ENCODE measurements around the gene ENPP6. TPM values are rescaled to one million over a fixed set of nuclear protein-coding genes. Genes with fewer than 3 reads are reported as not detected.

ENPP6 gene
- total and polyA plus RNA-seq, 2 experiments from 2014 or later, result 0.11 TPM; not detected in 1

DNA sequence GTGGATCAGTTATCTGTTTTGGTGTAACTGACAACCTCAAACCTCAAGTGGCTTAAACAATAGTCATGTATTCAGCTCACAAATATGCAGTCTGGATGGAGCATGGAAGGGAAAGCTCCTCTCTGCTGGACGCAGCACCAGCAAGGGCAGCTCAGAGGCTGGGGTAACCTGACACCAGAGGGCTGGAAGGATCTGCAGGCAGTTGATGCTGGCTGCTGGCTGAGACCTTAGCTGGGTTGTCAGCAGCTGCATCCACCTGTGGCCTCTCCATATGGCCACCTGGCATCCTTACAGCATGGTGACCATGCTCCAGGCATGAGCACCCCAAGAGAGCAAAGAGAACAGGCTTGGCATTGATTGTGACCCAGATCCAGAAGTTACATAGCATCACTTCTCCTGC, 46.7 kb downstream of the ENPP6 start:
- no peak for TF ChIP-seq ZNF331 (CRISPR knock-in tag; IDR thresholded peaks at IDR 0.05; ENCODE audit: low read depth)
- no peak for TF ChIP-seq CREB1 (CRISPR knock-in tag; IDR thresholded peaks at IDR 0.05; ENCODE audit: low read depth)
- TF ChIP-seq POLR2AphosphoS5 (IDR thresholded peaks at IDR 0.05; ENCODE audit: low read depth), result no peak
- TF ChIP-seq, protein P1, sequence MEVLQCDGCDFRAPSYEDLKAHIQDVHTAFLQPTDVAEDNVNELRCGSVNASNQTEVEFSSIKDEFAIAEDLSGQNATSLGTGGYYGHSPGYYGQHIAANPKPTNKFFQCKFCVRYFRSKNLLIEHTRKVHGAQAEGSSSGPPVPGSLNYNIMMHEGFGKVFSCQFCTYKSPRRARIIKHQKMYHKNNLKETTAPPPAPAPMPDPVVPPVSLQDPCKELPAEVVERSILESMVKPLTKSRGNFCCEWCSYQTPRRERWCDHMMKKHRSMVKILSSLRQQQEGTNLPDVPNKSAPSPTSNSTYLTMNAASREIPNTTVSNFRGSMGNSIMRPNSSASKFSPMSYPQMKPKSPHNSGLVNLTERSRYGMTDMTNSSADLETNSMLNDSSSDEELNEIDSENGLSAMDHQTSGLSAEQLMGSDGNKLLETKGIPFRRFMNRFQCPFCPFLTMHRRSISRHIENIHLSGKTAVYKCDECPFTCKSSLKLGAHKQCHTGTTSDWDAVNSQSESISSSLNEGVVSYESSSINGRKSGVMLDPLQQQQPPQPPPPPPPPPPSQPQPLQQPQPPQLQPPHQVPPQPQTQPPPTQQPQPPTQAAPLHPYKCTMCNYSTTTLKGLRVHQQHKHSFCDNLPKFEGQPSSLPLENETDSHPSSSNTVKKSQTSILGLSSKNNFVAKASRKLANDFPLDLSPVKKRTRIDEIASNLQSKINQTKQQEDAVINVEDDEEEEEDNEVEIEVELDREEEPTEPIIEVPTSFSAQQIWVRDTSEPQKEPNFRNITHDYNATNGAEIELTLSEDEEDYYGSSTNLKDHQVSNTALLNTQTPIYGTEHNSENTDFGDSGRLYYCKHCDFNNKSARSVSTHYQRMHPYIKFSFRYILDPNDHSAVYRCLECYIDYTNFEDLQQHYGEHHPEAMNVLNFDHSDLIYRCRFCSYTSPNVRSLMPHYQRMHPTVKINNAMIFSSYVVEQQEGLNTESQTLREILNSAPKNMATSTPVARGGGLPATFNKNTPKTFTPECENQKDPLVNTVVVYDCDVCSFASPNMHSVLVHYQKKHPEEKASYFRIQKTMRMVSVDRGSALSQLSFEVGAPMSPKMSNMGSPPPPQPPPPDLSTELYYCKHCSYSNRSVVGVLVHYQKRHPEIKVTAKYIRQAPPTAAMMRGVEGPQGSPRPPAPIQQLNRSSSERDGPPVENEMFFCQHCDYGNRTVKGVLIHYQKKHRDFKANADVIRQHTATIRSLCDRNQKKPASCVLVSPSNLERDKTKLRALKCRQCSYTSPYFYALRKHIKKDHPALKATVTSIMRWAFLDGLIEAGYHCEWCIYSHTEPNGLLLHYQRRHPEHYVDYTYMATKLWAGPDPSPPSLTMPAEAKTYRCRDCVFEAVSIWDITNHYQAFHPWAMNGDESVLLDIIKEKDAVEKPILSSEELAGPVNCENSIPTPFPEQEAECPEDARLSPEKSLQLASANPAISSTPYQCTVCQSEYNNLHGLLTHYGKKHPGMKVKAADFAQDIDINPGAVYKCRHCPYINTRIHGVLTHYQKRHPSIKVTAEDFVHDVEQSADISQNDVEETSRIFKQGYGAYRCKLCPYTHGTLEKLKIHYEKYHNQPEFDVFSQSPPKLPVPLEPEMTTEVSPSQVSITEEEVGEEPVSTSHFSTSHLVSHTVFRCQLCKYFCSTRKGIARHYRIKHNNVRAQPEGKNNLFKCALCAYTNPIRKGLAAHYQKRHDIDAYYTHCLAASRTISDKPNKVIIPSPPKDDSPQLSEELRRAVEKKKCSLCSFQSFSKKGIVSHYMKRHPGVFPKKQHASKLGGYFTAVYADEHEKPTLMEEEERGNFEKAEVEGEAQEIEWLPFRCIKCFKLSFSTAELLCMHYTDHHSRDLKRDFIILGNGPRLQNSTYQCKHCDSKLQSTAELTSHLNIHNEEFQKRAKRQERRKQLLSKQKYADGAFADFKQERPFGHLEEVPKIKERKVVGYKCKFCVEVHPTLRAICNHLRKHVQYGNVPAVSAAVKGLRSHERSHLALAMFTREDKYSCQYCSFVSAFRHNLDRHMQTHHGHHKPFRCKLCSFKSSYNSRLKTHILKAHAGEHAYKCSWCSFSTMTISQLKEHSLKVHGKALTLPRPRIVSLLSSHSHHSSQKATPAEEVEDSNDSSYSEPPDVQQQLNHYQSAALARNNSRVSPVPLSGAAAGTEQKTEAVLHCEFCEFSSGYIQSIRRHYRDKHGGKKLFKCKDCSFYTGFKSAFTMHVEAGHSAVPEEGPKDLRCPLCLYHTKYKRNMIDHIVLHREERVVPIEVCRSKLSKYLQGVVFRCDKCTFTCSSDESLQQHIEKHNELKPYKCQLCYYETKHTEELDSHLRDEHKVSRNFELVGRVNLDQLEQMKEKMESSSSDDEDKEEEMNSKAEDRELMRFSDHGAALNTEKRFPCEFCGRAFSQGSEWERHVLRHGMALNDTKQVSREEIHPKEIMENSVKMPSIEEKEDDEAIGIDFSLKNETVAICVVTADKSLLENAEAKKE (CRISPR knock-in tag; IDR thresholded peaks at IDR 0.05), result no peak
- TF ChIP-seq JUNB (IDR thresholded peaks at IDR 0.05; ENCODE audit: unreplicated experiment), result no peak
- TF ChIP-seq ZNF114 (CRISPR knock-in tag; IDR thresholded peaks at IDR 0.05), result no peak
- TF ChIP-seq REST (IDR thresholded peaks at IDR 0.05; ENCODE audit: unreplicated experiment), result no peak
- TF ChIP-seq EZH2phosphoT487 (IDR thresholded peaks at IDR 0.05; ENCODE audit: unreplicated experiment), result no peak
- TF ChIP-seq STAT1 (IDR thresholded peaks at IDR 0.05; ENCODE audit: unreplicated experiment), result no peak
- Mint-ChIP-seq H3K36me3 (ENCODE audit: low read depth) (no peaks in the 10 kb centered on the region), H3K9me3 (no peaks in the 10 kb centered on the region), H3K27ac (no peak overlapping the region), H3K27me3 (ENCODE audit: insufficient read depth, low read depth, poor library complexity) (peaks cover 24% of the 10 kb centered on the region), H3K4me3 (no peak overlapping the region), H3K4me1 (peaks cover 40% of the 10 kb centered on the region)
- no peaks in the 10 kb centered on the region; the same call in none of the 2 replicates for H3F3A ChIP-seq (replicated peaks; ENCODE audit: low read depth)
- DNase-seq (ENCODE audit: low spot score) (peak; percentile 66), ATAC-seq (peak; percentile 39)
- no peak overlapping the region for H3K27ac ChIP-seq (ENCODE audit: low read depth)
- peaks cover 17% of the 10 kb centered on the region for H3K4me1 ChIP-seq (ENCODE audit: insufficient read depth)
- no peaks in the 10 kb centered on the region for H3K36me3 ChIP-seq (ENCODE audit: insufficient read depth)
- H3K4me2 ChIP-seq, result peak overlapping the region; percentile 60; the same call in 1 of the 2 replicates
- H2AFZ ChIP-seq, result no peak overlapping the region; the same call in 1 of the 2 replicates
- H3K4me3 ChIP-seq, result no peak overlapping the region
- no peaks in the 10 kb centered on the region for H3K27me3 ChIP-seq (ENCODE audit: insufficient read depth)
- no peaks in the 10 kb centered on the region for H4K20me1 ChIP-seq (replicated peaks; ENCODE audit: insufficient read depth)
- no peaks in the 10 kb centered on the region for H3K9me2 ChIP-seq (ENCODE audit: insufficient read depth)
- H3K79me2 ChIP-seq (replicated peaks; ENCODE audit: insufficient read depth), result no peaks in the 10 kb centered on the region
